RWPE2 (cell line): ENCODE data around the gene AICDA.
"Not testable (repeated sequence)": the region's sequence is repeated elsewhere in the genome, so short reads cannot be mapped to it uniquely, and the experiment has no call there.

Source experiments
- ATAC-seq: fragments of 200-7000 bp; cut with Tn5 transposase; 3 replicates; pipeline ENCODE4 v1.9.1; 2021; ENCODE audit warnings: low read depth
- DNase-seq: peaks from one replicate; pipeline ENCODE4 v3.0.0-alpha.2; 2020; ENCODE audit warnings: low spot score
- H3K27ac ChIP-seq: fragments of 450-650 bp; 2 replicates; pipeline ENCODE4 v1.5.1; 2017; ENCODE audit warnings: mild to moderate bottlenecking; ENCODE audit not compliant: poor library complexity, severe bottlenecking
- H3K27me3 ChIP-seq: fragments of 250-450 bp; sonication (Bioruptor Pico); 2 replicates; pipeline ENCODE4 v1.5.1; 2021; ENCODE audit warnings: mild to moderate bottlenecking, moderate library complexity; ENCODE audit not compliant: insufficient read depth, poor library complexity, severe bottlenecking
- H3K36me3 ChIP-seq: fragments of 250-450 bp; sonication (Bioruptor Pico); 2 replicates; pipeline ENCODE4 v1.5.1; 2020; ENCODE audit warnings: low read depth, mild to moderate bottlenecking, moderate library complexity
- H3K4me1 ChIP-seq: fragments of 250-450 bp; sonication (Bioruptor Pico); 2 replicates; pipeline ENCODE4 v1.5.1; 2021; ENCODE audit warnings: mild to moderate bottlenecking, moderate library complexity; ENCODE audit not compliant: insufficient read depth, poor library complexity, severe bottlenecking
- H3K4me3 ChIP-seq: fragments of 250-450 bp; sonication (Bioruptor Pico); 2 replicates; pipeline ENCODE4 v1.5.1; 2021; ENCODE audit warnings: mild to moderate bottlenecking, moderate library complexity; ENCODE audit not compliant: severe bottlenecking
- H3K9me3 ChIP-seq: fragments of 250-450 bp; sonication (Bioruptor Pico); 2 replicates; pipeline ENCODE4 v1.5.1; 2021; ENCODE audit warnings: mild to moderate bottlenecking, moderate library complexity; ENCODE audit not compliant: severe bottlenecking
- CTCF ChIP-seq: fragments of 450-650 bp; IDR thresholded peaks from one replicate; pipeline ENCODE4 v1.5.1; 2017; ENCODE audit warnings: mild to moderate bottlenecking, moderate library complexity; ENCODE audit not compliant: poor library complexity, severe bottlenecking

Gene AICDA

GRCh38 chr12:8639936-8640335, 27.3 kb upstream of the AICDA start:
- ATAC-seq (no peak), DNase-seq (no peak)
- no peak overlapping the region for H3K4me3 ChIP-seq
- H3K4me1 ChIP-seq, result no peaks in the 10 kb centered on the region
- H3K36me3 ChIP-seq, result no peaks in the 10 kb centered on the region
- H3K27ac ChIP-seq, result no peak overlapping the region
- no peaks in the 10 kb centered on the region for H3K27me3 ChIP-seq
- no peaks in the 10 kb centered on the region for H3K9me3 ChIP-seq
- TF ChIP-seq CTCF, result no peak

- no peak for TF ChIP-seq CTCF
- H3K27me3 ChIP-seq, result no peaks in the 10 kb centered on the region
- no peak overlapping the region for H3K4me3 ChIP-seq
- no peaks in the 10 kb centered on the region for H3K9me3 ChIP-seq
- H3K4me1 ChIP-seq, result no peaks in the 10 kb centered on the region
- ATAC-seq, result no peak
- H3K36me3 ChIP-seq, result no peaks in the 10 kb centered on the region
- DNase-seq, result no peak
- H3K27ac ChIP-seq, result no peak overlapping the region
These were observed 26.3 kb upstream of the AICDA start for GRCh38 chr12:8638951-8639350.

GRCh38 chr12:8637666-8638065, 25.0 kb upstream of the AICDA start:
- H3K4me1 ChIP-seq, result no peaks in the 10 kb centered on the region
- H3K36me3 ChIP-seq, result no peaks in the 10 kb centered on the region
- ATAC-seq, result no peak
- no peak overlapping the region for H3K27ac ChIP-seq
- TF ChIP-seq CTCF, result no peak
- no peaks in the 10 kb centered on the region for H3K27me3 ChIP-seq
- no peaks in the 10 kb centered on the region for H3K9me3 ChIP-seq
- no peak overlapping the region for H3K4me3 ChIP-seq
- DNase-seq, result no peak

- Histone ChIP-seq H3K27me3 (no peaks in the 10 kb centered on the region), H3K4me1 (no peaks in the 10 kb centered on the region), H3K4me3 (no peak overlapping the region), H3K27ac (no peak overlapping the region), H3K36me3 (no peaks in the 10 kb centered on the region), H3K9me3 (no peaks in the 10 kb centered on the region)
- DNase-seq, result no peak
- TF ChIP-seq CTCF, result no peak
- ATAC-seq, result no peak
These were observed 24.6 kb upstream of the AICDA start for GRCh38 chr12:8637244-8637643.

- no peaks in the 10 kb centered on the region for H3K4me1 ChIP-seq
- H3K27ac ChIP-seq, result no peak overlapping the region
These were observed 23.9 kb upstream of the AICDA start for GRCh38 chr12:8636581-8636980.

GRCh38 chr12:8636007-8636346, 23.3 kb upstream of the AICDA start:
- H3K9me3 ChIP-seq, H3K27me3 ChIP-seq, H3K27ac ChIP-seq, H3K4me3 ChIP-seq, DNase-seq, H3K4me1 ChIP-seq, H3K36me3 ChIP-seq, ATAC-seq: not testable (repeated sequence)

More at GRCh38 chr12:8636581-8636980, 23.9 kb upstream of the AICDA start:
- ATAC-seq, result no peak
- H3K4me3 ChIP-seq, result no peak overlapping the region
- no peaks in the 10 kb centered on the region for H3K36me3 ChIP-seq
- TF ChIP-seq CTCF, result no peak
- no peaks in the 10 kb centered on the region for H3K27me3 ChIP-seq
- no peak for DNase-seq
- H3K9me3 ChIP-seq, result no peaks in the 10 kb centered on the region

GRCh38 chr12:8635342-8636006, 22.8 kb upstream of the AICDA start:
- H3K4me1 ChIP-seq, H3K4me3 ChIP-seq, H3K36me3 ChIP-seq, ATAC-seq, H3K27me3 ChIP-seq, H3K9me3 ChIP-seq, H3K27ac ChIP-seq, DNase-seq: not testable (repeated sequence)
